SIG-M5 treated with dmso at 0.1 percent for 504 hours (cell line): Measurements from ENCODE around the gene CDYL.

Experiments used
- DNase-seq: peaks from one replicate; lab custom pipeline; 2025; ENCODE audit not compliant: unreplicated experiment; lab: John Stamatoyannopoulos, UW

CDYL gene

DNA sequence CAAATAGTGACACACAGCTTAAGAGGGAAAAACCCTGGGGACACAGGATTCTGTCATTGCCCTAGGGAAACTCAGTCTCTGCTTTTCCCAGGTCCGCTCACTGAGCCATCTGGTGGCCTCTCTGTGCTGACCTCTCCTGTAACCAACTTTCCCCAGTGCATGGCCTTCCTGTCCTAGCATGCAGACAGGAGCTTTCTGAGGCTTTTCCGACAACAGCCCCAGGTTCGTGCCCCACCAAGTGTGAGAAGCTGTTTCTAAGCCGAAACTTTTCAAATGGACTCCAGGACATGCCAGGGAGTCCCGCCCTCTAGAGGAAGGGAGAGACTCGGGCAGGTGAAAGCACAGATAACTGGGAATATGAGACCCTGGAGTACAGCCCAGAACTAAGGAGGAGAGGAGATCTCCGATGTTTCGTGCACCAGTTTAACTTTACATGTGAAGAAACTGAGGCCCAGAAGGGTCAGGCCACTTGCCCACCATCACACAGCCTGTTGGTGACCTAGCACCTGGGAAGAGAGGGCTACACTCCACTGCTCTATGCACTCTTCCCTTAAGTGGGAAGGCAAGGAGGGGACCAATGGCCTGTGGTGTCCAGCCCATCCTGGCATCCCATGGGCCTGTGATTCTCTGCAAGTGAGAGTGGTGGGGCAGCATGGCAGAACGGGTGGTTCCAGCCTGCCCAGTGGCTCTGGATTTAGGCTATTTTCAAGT lies 181.5 kb downstream of the CDYL start:
- no peak for DNase-seq

DNA sequence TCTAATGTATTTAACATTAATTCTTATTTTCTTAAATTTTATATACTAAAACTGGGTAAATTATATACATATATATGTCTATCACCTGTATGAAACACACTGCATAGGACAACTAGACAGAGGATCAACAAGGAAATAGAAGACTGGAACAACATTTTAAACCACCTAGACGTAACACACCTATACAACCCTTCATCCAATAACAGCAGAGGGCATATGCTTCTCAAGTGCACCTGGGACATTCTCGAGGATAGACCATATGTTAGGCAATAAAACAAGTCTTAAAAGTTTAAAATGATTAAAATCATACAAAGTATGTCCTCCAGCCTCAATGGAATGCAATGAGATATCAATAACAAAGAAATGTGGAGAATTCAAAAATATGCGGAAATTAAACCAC lies 182.4 kb downstream of the CDYL start:
- no peak for DNase-seq

DNA sequence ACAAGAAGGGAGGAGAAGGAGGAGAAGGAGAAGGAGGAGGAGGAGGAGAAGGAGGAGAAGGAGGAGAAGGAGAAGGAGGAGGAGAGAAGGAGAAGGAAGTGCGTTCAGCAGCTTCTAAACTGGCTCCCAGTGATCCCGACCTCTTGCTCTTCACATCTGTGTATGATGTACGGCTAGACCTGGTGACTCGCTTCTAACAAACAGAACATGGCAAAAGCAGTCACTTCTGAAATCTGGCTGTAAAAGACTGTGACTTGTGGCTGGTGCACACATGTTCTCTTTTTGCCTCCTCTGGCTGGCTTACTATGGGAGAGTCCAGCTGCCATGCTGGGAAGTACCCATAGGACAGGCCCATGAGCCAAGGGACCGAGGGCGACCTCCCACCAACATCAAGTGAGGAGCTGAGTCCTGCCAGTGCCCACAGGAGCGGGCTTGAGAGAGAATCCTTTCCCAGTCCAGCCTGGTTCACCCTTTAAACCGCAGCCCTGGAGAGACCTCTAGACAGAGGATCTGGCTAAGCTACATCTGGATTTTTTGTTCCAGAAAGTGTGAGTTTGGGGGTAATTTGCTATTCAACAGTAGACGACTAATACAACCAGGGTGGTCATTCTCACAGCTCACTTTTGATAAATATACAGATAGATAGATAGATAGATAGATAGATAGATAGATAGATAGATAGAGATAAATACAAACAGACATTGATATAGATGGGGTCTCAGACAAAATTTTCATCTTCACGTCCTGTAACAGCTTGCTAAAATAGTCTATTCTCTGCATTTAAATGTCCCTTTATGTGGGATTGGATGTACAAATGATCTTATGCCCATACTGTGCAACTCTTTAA lies 185.3 kb downstream of the CDYL start:
- DNase-seq = no peak

- DNase-seq = no peak
Measured at GRCh38 chr6:4962905-4963304, 186.7 kb downstream of the CDYL start.

- no peak for DNase-seq
Measured at GRCh38 chr6:4964675-4965561, 188.7 kb downstream of the CDYL start.

DNA sequence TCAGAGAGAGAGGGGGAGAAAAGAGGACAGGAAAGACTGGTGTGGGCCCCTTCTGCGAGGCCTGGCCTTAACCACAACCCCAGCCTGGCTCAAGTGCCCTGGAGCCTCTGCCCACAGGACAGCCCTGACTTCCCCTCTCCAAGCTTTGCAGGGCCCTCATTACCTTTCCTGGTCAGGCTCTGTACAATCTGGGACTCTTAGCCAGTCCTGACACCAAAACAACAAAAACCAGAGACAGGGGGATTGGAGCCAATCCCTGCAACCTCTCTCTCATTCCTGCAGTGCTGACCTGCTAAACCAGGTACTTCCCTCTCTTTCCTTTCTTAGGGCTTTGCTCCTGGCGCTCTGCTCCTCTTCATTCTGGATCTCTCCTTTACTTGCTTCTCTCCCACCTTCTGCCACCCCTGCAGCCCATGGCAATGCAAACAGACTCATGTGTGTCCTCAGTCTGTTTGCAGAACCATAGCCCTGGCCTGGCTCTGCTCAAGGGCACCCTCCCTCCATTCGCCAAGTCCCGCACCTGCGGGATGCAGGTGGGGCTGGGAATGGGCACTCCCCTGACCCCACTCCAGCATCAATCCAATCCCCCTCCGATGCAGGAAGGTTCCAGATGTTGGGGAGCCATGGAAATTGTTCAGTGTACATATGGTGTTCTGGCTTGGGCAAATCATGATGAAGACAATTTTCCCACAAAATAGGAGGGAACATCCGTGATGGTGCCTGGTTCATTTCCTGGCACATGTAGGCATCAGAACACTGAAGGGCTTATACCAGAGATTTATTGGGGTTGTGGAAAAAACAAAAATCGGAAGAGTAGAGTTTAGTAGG lies 189.6 kb downstream of the CDYL start:
- no peak for DNase-seq

DNA sequence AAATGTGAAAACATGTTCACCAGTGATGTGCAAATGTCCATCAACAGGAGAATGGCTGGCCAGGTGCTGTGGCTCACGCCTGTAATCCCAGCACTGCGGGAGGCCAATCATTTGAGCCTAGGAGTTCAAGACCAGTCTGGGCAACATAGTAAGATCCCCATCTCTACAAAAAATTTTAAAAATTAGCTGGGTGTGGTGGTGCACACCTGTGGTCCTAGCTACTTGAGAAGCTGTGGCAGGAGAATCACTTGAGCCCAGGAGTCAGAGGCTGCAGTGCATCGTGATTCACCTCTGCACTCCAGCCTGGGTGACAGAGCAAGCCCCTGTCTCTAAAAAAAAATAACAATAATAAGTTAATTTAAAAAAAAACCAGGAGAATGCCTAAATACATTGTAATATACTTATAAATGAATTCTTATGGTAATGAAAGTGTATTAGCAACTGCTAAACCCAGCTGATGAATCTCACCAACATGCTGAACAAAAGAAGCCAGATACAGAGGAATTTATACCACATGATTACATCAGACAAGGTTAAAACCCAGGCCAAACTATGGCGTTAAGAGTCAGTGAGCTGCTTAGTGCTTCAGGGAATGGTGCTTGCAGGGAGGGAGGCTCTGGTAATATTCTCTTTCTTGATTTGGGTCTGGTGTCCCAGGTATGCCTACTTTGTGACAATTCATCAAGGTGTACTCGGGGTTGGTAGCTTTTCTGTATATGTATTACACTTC lies 191.3 kb downstream of the CDYL start:
- DNase-seq = no peak

DNA sequence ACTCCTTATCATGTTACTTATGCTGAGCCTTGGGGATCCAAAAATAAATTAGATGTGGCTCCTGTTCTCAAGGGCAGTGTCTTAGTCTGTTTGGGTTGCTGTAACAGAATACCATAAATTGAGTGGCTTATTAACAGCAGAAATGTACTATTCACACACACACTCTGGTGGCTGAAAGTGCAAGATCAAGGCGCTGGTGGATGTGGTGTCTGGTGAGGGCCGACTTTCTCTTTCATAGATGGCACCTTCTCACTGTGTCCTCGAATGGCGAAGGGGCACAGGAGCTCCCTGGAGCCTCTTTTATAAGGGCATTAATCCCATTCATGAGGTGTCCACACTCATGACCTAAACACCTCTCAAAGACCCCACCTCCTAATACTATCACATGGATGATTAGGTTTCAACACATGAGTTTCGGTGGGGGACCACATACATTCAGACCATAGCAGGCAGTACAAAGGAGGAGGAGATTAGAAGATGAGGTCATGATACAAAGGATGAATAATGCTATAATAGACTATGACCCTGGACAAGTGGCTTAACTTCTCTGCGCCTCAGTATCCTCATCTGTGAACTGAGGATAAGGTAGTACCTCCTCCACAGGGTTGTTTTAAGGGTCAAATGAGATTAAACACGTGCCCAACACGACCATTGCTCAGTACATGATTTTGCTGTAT lies 193.5 kb downstream of the CDYL start:
- no peak for DNase-seq

- DNase-seq = no peak
Measured at GRCh38 chr6:4970739-4971395, 194.7 kb downstream of the CDYL start.

DNA sequence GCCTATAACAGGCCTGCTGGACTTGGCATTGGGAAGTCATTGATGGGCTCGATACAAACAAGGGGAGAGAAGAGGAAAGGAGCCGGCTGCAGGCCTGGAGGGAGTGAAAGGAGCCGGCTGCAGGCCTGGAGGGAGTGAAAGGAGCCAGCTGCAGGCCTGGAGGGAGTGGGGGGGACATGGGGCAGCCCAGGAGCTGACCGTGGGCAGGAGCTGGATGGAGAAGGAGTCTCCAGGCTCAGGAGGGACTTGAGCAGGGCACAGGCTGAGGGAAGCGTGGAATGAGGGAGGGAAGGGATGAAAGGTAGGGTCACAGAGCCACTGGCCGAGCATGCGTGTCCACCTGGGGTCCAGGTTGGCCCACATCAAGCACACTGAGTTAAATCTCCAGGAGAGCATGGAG lies 195.6 kb downstream of the CDYL start:
- DNase-seq = no peak

DNA sequence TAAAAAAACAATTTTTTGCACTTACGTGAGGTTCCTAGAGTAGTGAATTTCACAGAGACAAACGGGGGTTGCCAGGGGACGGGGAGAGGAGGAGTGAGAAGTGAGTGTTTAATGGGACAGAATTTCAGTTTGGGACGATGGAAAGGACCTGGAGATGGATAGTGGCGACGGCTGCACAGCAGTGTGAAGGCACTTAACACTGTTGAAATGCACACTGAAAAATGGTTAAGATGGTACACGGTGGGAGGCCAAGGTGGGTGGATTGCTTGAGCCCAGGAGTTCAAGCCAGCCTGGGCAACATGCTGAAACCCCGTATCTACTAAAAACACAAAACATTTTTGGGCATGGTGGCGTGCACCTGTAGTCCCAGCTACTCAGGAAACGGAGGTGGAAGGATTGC lies 196.2 kb downstream of the CDYL start:
- DNase-seq = no peak

DNA sequence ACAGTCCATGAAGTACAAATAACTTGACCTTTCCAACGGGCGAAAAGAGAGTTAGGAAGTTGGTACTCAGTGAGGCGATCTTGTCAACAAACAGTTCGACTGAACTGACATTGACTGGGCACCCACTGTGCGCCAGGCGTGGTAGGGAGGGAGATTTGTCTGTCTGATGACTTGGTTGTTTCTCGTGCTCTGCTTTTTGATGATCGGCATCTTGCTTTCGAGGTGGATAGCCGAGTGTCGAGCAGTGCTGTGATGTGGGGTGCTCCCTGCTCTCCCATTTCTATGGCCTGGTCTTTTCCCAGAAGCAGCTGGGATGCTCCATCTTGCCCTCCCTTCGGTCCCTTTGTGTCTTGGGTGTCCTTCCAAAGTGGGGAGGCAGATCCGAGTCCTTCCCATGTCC lies 197.2 kb downstream of the CDYL start:
- DNase-seq = no peak

- DNase-seq = no peak
Measured at GRCh38 chr6:4973982-4974745, 198.0 kb downstream of the CDYL start.

GRCh38 chr6:4974962-4975361 lies 198.8 kb downstream of the CDYL start:
- DNase-seq = no peak

DNA sequence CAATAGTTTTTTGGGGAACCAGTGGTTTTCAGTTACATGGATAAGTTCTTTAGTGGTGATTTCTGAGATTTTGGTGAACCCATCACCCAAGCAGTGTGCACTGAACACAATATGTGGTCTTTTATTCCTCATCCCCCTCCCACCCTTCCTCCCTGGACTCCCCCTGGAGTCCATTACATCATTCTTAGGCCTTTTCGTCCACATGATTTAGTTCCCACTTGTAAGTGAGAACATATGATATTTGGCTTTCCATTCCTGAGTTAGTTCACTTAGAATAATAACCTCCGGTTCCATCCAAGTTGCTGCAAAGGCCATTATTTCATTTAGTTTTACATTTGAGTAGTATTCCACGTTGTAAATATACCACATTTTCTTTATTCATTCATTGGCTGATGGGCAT lies 199.3 kb downstream of the CDYL start:
- DNase-seq = no peak

DNA sequence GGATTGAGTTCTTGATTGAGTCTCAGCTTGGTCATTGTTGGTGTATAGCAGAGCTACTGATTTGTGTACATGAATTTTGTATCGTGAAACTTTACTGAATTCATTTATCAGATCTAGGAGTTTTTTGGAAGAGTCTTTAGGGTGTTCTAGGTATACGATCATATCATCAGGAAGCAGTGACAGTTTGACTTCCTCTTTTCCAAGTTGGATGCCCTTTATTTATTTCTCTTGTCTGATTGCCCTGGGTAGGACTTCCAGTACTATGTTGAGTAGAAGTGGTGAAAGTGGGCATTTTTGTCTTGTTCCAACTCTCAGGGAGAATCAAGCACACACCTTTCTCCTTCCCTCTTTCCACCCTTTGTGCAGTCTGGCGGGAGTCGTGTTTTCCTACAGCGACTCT lies 201.3 kb downstream of the CDYL start:
- no peak for DNase-seq

GRCh38 chr6:4979426-4979825 lies 203.2 kb downstream of the CDYL start:
- no peak for DNase-seq

DNA sequence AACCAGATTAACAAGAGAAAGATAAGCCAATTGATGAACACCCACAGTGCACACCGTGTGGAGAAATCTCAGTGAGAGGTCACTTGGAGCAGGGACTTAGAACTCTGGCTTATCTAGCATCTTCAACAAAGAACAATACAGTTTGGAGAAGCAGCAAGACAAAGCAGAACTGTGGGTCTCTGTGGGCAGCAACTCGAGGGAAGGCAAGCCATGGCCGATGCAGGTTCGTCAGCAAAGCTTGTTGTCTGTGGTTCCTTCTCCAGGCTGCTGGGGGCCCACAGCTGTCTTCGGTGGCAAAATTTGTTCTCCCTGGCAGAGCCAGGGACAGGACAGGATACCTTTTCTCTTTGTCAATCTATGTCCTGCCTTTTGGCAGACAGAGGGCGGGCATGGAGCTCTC lies 205.6 kb downstream of the CDYL start:
- DNase-seq = no peak
